Measurements from ENCODE around the gene SYT3.

GRCh38 chr19:50670102-50670380 lies 30.4 kb upstream of the SYT3 start:
- TF ChIP-seq CTCF (conservative IDR thresholded peaks at IDR 0.05) = no peak
- TF ChIP-seq ZFX (IDR thresholded peaks at IDR 0.05) = no peak

Measured in C4-2B (cell line).